ENCODE data around the gene IL12RB2. TPM values are rescaled to one million over a fixed set of nuclear protein-coding genes. Genes with fewer than 3 reads are reported as not detected.

The IL12RB2 gene
- 0.04 TPM in 1 of 2 replicates, not detected in the other for total RNA-seq
- 0.12 TPM in 1 of 2 replicates, not detected in the other for polyA plus RNA-seq

GRCh38 chr1:67307251-67308060 is at the start of gene IL12RB2:
TSS of gene IL12RB2 (plus strand) at chr1:67307873. CDS start at chr1:67320369, 12,496 bp downstream.
- DNase-seq (ENCODE audit: low read depth in 1 of 2, low spot score in 1 of 2), result peak in 1 of 2 donors; percentile 48
- TF ChIP-seq CTCF (IDR thresholded peaks at IDR 0.05; ENCODE audit: low read depth, low read length), result no peak
- Histone ChIP-seq H3K4me1 (ENCODE audit: low read depth) (no peaks in the 10 kb centered on the region), H3K27ac (no peak within 1 kb of the TSS), H3K9me3 (ENCODE audit: low read depth) (no peaks in the 10 kb centered on the region), H3K36me3 (no peaks in the 10 kb centered on the region), H3K27me3 (peaks cover 65% of the 10 kb centered on the region), H3K4me3 (peak within 1 kb of the TSS; percentile 41)

- Histone ChIP-seq H3K27me3 (no peaks in the 10 kb centered on the region), H3K9me3 (ENCODE audit: low read depth) (no peaks in the 10 kb centered on the region), H3K36me3 (no peaks in the 10 kb centered on the region), H3K4me1 (ENCODE audit: low read depth) (no peaks in the 10 kb centered on the region), H3K4me3 (no peak overlapping the region), H3K27ac (no peak overlapping the region)
- DNase-seq (ENCODE audit: low read depth in 1 of 2, low spot score in 1 of 2), result peak in 1 of 2 donors; percentile 5
- TF ChIP-seq CTCF (IDR thresholded peaks at IDR 0.05; ENCODE audit: low read depth, low read length), result peak; percentile 39
Measured at GRCh38 chr1:67261680-67262079, 46.0 kb upstream of the IL12RB2 start.

DNA sequence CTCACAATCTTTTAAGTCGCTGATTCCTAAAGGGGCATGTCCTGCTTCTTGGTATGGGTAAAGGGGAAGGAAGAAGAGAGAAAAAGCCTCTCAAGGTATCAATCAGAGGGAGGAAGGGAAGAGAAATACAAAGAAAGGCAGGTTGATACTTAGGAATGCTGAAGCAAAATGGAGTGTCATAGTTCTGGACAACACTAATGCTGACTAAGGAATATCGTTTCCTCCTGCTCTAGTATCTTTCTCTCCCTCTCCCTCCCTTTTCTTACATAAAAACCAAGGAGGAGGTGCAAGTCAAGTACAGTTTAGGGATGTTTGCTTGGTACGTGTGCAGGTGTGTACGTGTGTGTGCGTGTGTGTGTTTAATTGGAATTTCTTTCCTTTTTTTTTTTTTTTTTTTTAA is 44.9 kb upstream of the IL12RB2 start:
- Histone ChIP-seq H3K27me3 (no peaks in the 10 kb centered on the region), H3K9me3 (ENCODE audit: low read depth) (no peaks in the 10 kb centered on the region), H3K4me1 (ENCODE audit: low read depth) (no peaks in the 10 kb centered on the region), H3K36me3 (no peaks in the 10 kb centered on the region), H3K4me3 (no peak overlapping the region), H3K27ac (no peak overlapping the region)
- no peak for TF ChIP-seq CTCF (IDR thresholded peaks at IDR 0.05; ENCODE audit: low read depth, low read length)
- DNase-seq (ENCODE audit: low read depth in 1 of 2, low spot score in 1 of 2), result no peak

GRCh38 chr1:67264152-67264551 is 43.5 kb upstream of the IL12RB2 start:
- TF ChIP-seq CTCF (IDR thresholded peaks at IDR 0.05; ENCODE audit: low read depth, low read length), result no peak
- no peak overlapping the region for H3K27ac ChIP-seq
- H3K27me3 ChIP-seq, result no peaks in the 10 kb centered on the region
- H3K36me3 ChIP-seq, result no peaks in the 10 kb centered on the region
- no peaks in the 10 kb centered on the region for H3K4me1 ChIP-seq (ENCODE audit: low read depth)
- DNase-seq (ENCODE audit: low read depth in 1 of 2, low spot score in 1 of 2), result no peak
- H3K4me3 ChIP-seq, result no peak overlapping the region
- H3K9me3 ChIP-seq (ENCODE audit: low read depth), result no peaks in the 10 kb centered on the region

- Histone ChIP-seq H3K36me3 (no peaks in the 10 kb centered on the region), H3K4me3 (no peak overlapping the region), H3K27me3 (no peaks in the 10 kb centered on the region), H3K4me1 (ENCODE audit: low read depth) (no peaks in the 10 kb centered on the region), H3K27ac (no peak overlapping the region), H3K9me3 (ENCODE audit: low read depth) (no peaks in the 10 kb centered on the region)
- DNase-seq (ENCODE audit: low read depth in 1 of 2, low spot score in 1 of 2), result no peak
- no peak for TF ChIP-seq CTCF (IDR thresholded peaks at IDR 0.05; ENCODE audit: low read depth, low read length)
Measured at GRCh38 chr1:67264899-67265298, 42.8 kb upstream of the IL12RB2 start.
